OCI-LY1 (cell line): Measurements from ENCODE around the gene CABCOCO1.

Experiments used
- H2AFZ ChIP-seq: fragments of 200-600 bp; sonication (generic), shearing (Covaris generic); 2 replicates; pipeline ENCODE4 v1.6.0; 2014; ENCODE audit warnings: antibody characterized with exemption, mild to moderate bottlenecking, low read length
- H3F3A ChIP-seq: fragments of 200-600 bp; sonication (generic), shearing (Covaris generic); 2 replicates; pipeline ENCODE4 v1.6.0; 2014; ENCODE audit warnings: mild to moderate bottlenecking, antibody characterized with exemption, low read length, moderate library complexity; ENCODE audit not compliant: insufficient read depth
- H3K27ac ChIP-seq: fragments of 200-600 bp; sonication (generic); 2 replicates; pipeline ENCODE4 v1.5.1; 2014; ENCODE audit warnings: low read length, mixed run types, mild to moderate bottlenecking, low read depth; ENCODE audit not compliant: poor library complexity, severe bottlenecking
- H3K27me3 ChIP-seq: fragments of 200-600 bp; sonication (generic); 2 replicates; pipeline ENCODE4 v1.6.0; 2014; ENCODE audit warnings: antibody characterized with exemption, mild to moderate bottlenecking, low read length, moderate library complexity; ENCODE audit not compliant: insufficient read depth
- H3K36me3 ChIP-seq: fragments of 200-600 bp; sonication (generic); 2 replicates; pipeline ENCODE4 v1.6.1; 2014; ENCODE audit warnings: mild to moderate bottlenecking, antibody characterized with exemption, low read length, moderate library complexity, mixed read lengths; ENCODE audit not compliant: insufficient read depth
- H3K4me1 ChIP-seq: fragments of 200-600 bp; sonication (generic); 2 replicates; pipeline ENCODE4 v1.5.1; 2014; ENCODE audit warnings: mild to moderate bottlenecking, low read length, moderate library complexity; ENCODE audit not compliant: insufficient read depth, severe bottlenecking
- H3K4me2 ChIP-seq: fragments of 200-600 bp; sonication (generic), shearing (Covaris generic); 2 replicates; pipeline ENCODE4 v1.6.1; 2014; ENCODE audit warnings: low read length
- H3K4me3 ChIP-seq: fragments of 200-600 bp; sonication (generic); 2 replicates; pipeline ENCODE4 v1.5.1; 2014; ENCODE audit warnings: low read length, low read depth, mild to moderate bottlenecking, mixed read lengths; ENCODE audit not compliant: poor library complexity, severe bottlenecking
- H3K79me2 ChIP-seq: fragments of 200-600 bp; shearing (Covaris generic); 2 replicates; pipeline ENCODE4 v1.6.1; 2016; ENCODE audit warnings: mixed run types, low read length, mixed read lengths; ENCODE audit not compliant: insufficient read depth
- H3K9ac ChIP-seq: fragments of 200-600 bp; sonication (generic), shearing (Covaris generic); 2 replicates; pipeline ENCODE4 v1.6.1; 2014; ENCODE audit warnings: mild to moderate bottlenecking, low read length, mixed read lengths
- H3K9me2 ChIP-seq: fragments of 200-600 bp; sonication (generic), shearing (Covaris generic); 2 replicates; pipeline ENCODE4 v1.6.1; 2014; ENCODE audit warnings: low read depth, mild to moderate bottlenecking, low read length, mixed read lengths
- H3K9me3 ChIP-seq: fragments of 200-600 bp; shearing (Covaris generic); 2 replicates; pipeline ENCODE4 v1.6.1; 2014; ENCODE audit warnings: low read length, mixed read lengths
- H4K20me1 ChIP-seq: fragments of 200-600 bp; sonication (generic), shearing (Covaris generic); 2 replicates; pipeline ENCODE4 v1.6.0; 2016; ENCODE audit warnings: mild to moderate bottlenecking, low read length; ENCODE audit not compliant: insufficient read depth
- EZH2 ChIP-seq: fragments of 200-600 bp; sonication (generic), shearing (Covaris generic); IDR thresholded peaks from 2 replicates; pipeline ENCODE4 v1.8.0; 2017; ENCODE audit warnings: borderline replicate concordance, mixed run types, mild to moderate bottlenecking, antibody characterized with exemption, low read length, moderate library complexity, mixed read lengths
- TF ChIP-seq, protein P1 (sequence below): fragments of 200-600 bp; sonication (generic), shearing (Covaris generic); IDR thresholded peaks from 2 replicates; pipeline ENCODE4 v1.5.1; 2017; ENCODE audit warnings: mild to moderate bottlenecking, antibody characterized with exemption, low read length, moderate library complexity, mixed read lengths

CABCOCO1 gene

DNA sequence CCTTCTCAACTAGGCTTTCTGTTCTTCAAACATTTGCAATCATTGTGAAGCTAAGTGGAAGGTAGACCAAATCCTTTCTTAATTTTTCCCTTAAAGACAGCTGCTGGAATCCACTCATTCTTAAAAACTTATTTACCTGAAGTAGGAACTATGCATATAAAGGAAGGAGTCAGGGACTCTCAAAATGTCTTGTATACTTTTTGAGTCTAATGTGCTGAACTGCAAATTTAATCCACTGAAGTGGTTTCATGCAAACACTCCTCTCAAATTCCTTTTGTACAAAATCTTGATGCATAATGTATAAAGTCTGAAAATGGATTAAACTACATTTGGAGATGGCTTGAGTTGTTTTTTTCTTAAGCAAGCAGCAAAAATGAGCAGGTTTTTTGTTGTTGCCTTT lies 118.0 kb downstream of the CABCOCO1 start:
- no peak overlapping the region for H3K9ac ChIP-seq

DNA sequence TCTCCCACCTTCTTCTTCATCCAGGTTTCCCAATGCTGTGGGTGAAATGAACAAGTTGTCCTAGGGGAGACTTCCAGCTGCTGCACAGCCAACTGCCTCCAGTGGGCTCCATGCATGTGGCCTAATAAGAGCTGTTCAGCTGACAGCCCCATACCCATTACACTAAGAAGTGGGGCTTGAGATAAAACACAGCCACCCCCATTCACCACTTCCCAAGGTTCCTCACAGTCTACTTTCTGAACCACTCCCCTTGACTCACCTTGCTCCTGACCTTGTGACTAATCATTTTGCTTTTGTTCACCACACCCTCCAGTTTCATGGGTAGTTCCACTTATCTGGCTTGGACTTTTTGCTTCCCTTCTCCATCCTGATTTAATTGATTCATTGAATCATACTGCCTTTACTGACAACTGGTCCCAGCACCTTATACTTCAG lies 119.3 kb downstream of the CABCOCO1 start:
- no peak for TF ChIP-seq EZH2
- TF ChIP-seq, protein P1, sequence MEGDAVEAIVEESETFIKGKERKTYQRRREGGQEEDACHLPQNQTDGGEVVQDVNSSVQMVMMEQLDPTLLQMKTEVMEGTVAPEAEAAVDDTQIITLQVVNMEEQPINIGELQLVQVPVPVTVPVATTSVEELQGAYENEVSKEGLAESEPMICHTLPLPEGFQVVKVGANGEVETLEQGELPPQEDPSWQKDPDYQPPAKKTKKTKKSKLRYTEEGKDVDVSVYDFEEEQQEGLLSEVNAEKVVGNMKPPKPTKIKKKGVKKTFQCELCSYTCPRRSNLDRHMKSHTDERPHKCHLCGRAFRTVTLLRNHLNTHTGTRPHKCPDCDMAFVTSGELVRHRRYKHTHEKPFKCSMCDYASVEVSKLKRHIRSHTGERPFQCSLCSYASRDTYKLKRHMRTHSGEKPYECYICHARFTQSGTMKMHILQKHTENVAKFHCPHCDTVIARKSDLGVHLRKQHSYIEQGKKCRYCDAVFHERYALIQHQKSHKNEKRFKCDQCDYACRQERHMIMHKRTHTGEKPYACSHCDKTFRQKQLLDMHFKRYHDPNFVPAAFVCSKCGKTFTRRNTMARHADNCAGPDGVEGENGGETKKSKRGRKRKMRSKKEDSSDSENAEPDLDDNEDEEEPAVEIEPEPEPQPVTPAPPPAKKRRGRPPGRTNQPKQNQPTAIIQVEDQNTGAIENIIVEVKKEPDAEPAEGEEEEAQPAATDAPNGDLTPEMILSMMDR: no peak
- Histone ChIP-seq H3K27me3 (no peaks in the 10 kb centered on the region), H3F3A (no peaks in the 10 kb centered on the region), H3K9ac (no peak overlapping the region), H3K4me2 (no peak overlapping the region), H3K27ac (no peak overlapping the region), H3K36me3 (no peaks in the 10 kb centered on the region), H3K9me2 (no peaks in the 10 kb centered on the region), H2AFZ (no peak overlapping the region), H3K9me3 (no peaks in the 10 kb centered on the region), H3K4me1 (no peaks in the 10 kb centered on the region), H3K4me3 (no peak overlapping the region), H3K79me2 (no peaks in the 10 kb centered on the region), H4K20me1 (no peaks in the 10 kb centered on the region)

More for the DNA sequence above, 118.0 kb downstream of the CABCOCO1 start:
- H3K9me2 ChIP-seq: no peaks in the 10 kb centered on the region
- no peak for TF ChIP-seq EZH2
- H3K27me3 ChIP-seq: no peaks in the 10 kb centered on the region
- H4K20me1 ChIP-seq: no peaks in the 10 kb centered on the region
- H3K9me3 ChIP-seq: no peaks in the 10 kb centered on the region
- H3K4me1 ChIP-seq: no peaks in the 10 kb centered on the region
- no peak overlapping the region for H3K27ac ChIP-seq
- no peaks in the 10 kb centered on the region for H3F3A ChIP-seq
- no peaks in the 10 kb centered on the region for H3K79me2 ChIP-seq
- no peak overlapping the region for H2AFZ ChIP-seq
- H3K36me3 ChIP-seq: no peaks in the 10 kb centered on the region
- no peak overlapping the region for H3K4me2 ChIP-seq
- H3K4me3 ChIP-seq: no peak overlapping the region

DNA sequence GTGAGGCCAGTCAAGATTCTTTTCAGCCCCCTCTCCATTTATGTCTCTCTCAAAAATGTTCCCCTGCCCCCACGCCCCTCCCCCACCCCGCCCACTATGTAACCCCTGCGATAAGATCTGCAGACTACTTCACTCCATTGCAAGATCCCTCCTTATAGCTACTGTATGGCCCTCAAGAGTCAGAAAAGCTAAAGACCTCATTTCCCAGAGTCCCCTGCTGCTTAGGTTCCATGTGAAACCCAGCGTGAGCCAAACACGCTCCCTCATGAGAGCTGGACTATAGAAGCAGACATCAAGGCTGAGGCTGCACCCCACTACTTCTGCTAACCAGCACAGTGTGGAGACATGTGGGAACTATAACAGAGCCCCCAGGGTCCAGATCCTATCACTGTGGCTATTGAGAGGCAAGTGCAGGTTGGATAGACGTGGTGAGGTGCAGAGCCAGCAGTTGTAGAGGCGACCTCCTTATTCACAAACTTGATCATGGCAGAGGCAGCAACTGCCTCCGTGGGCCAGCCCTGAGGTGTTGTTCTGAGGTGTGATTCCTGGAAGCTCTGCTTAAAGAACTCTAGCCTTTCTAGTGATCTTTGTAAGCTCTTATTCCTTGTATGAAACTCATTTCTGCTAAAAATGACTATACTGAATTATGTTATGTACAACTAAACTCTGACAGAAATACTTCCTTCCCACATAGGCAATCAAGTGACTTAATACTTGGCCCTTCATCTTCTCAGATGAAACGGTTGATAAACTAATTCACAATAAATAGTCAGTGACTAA lies 121.8 kb downstream of the CABCOCO1 start:
- Histone ChIP-seq H2AFZ (no peak overlapping the region), H3K9me2 (no peaks in the 10 kb centered on the region), H3K4me2 (no peak overlapping the region), H3K36me3 (no peaks in the 10 kb centered on the region), H3K4me1 (no peaks in the 10 kb centered on the region), H3K9me3 (no peaks in the 10 kb centered on the region), H3K27ac (no peak overlapping the region), H3K79me2 (no peaks in the 10 kb centered on the region), H3K9ac (no peak overlapping the region), H4K20me1 (no peaks in the 10 kb centered on the region), H3K27me3 (no peaks in the 10 kb centered on the region), H3K4me3 (no peak overlapping the region), H3F3A (no peaks in the 10 kb centered on the region)
- TF ChIP-seq EZH2: no peak

DNA sequence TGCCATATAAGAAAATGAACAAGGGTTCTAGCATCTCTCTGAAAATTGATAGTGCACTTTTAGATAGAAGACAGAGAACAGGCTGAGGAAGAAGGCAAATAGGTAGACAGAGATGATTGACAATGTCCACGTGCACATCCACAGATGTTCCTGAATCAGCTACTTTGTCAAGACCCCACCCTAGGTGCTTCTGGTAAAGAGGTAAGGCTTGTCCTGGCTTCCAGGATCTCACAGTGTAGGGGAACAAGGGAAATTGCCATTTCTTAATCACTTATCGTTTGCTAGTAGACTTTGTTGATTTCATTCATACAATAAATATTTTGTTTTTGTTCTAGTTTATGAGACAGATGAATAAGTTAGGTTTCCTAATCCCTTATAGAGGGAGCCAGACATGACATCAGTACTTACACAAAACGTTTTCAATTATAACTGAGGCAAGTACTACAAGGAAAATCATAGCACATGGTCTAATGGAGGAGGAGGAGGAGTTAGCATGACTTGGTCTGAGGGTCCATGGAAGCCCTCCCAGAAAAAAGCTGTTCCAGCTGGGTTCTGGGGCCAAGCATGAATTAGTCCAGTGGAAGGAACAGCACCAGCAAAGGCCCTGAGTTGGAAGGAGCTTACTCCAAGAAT lies 122.9 kb downstream of the CABCOCO1 start:
- Histone ChIP-seq H3K27ac (no peak overlapping the region), H2AFZ (no peak overlapping the region), H3K9me3 (no peaks in the 10 kb centered on the region), H3K4me1 (no peaks in the 10 kb centered on the region), H3K79me2 (no peaks in the 10 kb centered on the region), H3K27me3 (no peaks in the 10 kb centered on the region), H4K20me1 (no peaks in the 10 kb centered on the region), H3K9ac (no peak overlapping the region), H3K36me3 (no peaks in the 10 kb centered on the region), H3F3A (no peaks in the 10 kb centered on the region), H3K4me3 (no peak overlapping the region), H3K9me2 (no peaks in the 10 kb centered on the region), H3K4me2 (no peak overlapping the region)
- TF ChIP-seq, protein P1: no peak
- TF ChIP-seq EZH2: no peak
